ENCODE results near the gene TEX44.

- TF ChIP-seq EZH2 (IDR thresholded peaks at IDR 0.05) (no peak), CTCF (IDR thresholded peaks at IDR 0.05) (no peak), EZH2phosphoT487 (IDR thresholded peaks at IDR 0.05) (no peak)
Measured at GRCh38 chr2:231615058-231615671, 22.5 kb downstream of the TEX44 start.
